ENCODE measurements around the gene CD300LB.

DNA sequence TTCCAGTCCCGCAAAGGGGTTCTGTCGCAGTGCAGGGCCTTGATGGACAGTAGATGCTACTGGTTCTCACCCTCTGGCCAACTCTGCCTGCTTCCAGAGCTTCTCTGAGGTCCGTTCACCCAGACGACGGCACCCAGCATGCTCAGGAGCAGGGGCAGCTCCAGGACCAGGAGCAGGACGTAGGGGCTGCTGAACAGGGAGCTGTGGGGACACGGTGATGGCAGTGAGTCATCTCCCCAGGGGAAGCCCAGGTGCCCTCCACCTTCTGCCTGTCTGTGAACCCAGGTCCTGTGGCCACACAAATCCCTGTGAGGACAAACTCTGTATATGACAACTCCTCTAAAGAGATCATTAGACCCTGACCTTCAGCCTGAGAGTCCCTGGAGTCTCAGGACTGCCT is 18.1 kb upstream of the CD300LB start:
- TF ChIP-seq, protein P1, sequence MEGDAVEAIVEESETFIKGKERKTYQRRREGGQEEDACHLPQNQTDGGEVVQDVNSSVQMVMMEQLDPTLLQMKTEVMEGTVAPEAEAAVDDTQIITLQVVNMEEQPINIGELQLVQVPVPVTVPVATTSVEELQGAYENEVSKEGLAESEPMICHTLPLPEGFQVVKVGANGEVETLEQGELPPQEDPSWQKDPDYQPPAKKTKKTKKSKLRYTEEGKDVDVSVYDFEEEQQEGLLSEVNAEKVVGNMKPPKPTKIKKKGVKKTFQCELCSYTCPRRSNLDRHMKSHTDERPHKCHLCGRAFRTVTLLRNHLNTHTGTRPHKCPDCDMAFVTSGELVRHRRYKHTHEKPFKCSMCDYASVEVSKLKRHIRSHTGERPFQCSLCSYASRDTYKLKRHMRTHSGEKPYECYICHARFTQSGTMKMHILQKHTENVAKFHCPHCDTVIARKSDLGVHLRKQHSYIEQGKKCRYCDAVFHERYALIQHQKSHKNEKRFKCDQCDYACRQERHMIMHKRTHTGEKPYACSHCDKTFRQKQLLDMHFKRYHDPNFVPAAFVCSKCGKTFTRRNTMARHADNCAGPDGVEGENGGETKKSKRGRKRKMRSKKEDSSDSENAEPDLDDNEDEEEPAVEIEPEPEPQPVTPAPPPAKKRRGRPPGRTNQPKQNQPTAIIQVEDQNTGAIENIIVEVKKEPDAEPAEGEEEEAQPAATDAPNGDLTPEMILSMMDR (IDR thresholded peaks at IDR 0.05): no peak
- TF ChIP-seq, protein P2, sequence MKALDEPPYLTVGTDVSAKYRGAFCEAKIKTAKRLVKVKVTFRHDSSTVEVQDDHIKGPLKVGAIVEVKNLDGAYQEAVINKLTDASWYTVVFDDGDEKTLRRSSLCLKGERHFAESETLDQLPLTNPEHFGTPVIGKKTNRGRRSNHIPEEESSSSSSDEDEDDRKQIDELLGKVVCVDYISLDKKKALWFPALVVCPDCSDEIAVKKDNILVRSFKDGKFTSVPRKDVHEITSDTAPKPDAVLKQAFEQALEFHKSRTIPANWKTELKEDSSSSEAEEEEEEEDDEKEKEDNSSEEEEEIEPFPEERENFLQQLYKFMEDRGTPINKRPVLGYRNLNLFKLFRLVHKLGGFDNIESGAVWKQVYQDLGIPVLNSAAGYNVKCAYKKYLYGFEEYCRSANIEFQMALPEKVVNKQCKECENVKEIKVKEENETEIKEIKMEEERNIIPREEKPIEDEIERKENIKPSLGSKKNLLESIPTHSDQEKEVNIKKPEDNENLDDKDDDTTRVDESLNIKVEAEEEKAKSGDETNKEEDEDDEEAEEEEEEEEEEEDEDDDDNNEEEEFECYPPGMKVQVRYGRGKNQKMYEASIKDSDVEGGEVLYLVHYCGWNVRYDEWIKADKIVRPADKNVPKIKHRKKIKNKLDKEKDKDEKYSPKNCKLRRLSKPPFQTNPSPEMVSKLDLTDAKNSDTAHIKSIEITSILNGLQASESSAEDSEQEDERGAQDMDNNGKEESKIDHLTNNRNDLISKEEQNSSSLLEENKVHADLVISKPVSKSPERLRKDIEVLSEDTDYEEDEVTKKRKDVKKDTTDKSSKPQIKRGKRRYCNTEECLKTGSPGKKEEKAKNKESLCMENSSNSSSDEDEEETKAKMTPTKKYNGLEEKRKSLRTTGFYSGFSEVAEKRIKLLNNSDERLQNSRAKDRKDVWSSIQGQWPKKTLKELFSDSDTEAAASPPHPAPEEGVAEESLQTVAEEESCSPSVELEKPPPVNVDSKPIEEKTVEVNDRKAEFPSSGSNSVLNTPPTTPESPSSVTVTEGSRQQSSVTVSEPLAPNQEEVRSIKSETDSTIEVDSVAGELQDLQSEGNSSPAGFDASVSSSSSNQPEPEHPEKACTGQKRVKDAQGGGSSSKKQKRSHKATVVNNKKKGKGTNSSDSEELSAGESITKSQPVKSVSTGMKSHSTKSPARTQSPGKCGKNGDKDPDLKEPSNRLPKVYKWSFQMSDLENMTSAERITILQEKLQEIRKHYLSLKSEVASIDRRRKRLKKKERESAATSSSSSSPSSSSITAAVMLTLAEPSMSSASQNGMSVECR (CRISPR knock-in tag; IDR thresholded peaks at IDR 0.05; ENCODE audit: borderline replicate concordance): no peak
- TF ChIP-seq, protein P3, sequence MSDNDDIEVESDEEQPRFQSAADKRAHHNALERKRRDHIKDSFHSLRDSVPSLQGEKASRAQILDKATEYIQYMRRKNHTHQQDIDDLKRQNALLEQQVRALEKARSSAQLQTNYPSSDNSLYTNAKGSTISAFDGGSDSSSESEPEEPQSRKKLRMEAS (CRISPR knock-in tag; IDR thresholded peaks at IDR 0.05): no peak
- TF ChIP-seq RELA (CRISPR knock-in tag; IDR thresholded peaks at IDR 0.05; ENCODE audit: borderline replicate concordance) (no peak), FOXK1 (CRISPR knock-in tag; IDR thresholded peaks at IDR 0.05) (no peak), SP1 (CRISPR knock-in tag; conservative IDR thresholded peaks at IDR 0.05) (no peak), GABPB1 (CRISPR knock-in tag; IDR thresholded peaks at IDR 0.05) (no peak), TEAD4 (CRISPR knock-in tag; IDR thresholded peaks at IDR 0.05) (no peak)
- TF ChIP-seq, protein P4, sequence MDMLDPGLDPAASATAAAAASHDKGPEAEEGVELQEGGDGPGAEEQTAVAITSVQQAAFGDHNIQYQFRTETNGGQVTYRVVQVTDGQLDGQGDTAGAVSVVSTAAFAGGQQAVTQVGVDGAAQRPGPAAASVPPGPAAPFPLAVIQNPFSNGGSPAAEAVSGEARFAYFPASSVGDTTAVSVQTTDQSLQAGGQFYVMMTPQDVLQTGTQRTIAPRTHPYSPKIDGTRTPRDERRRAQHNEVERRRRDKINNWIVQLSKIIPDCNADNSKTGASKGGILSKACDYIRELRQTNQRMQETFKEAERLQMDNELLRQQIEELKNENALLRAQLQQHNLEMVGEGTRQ (CRISPR knock-in tag; IDR thresholded peaks at IDR 0.05): no peak
- TF ChIP-seq, protein P5, sequence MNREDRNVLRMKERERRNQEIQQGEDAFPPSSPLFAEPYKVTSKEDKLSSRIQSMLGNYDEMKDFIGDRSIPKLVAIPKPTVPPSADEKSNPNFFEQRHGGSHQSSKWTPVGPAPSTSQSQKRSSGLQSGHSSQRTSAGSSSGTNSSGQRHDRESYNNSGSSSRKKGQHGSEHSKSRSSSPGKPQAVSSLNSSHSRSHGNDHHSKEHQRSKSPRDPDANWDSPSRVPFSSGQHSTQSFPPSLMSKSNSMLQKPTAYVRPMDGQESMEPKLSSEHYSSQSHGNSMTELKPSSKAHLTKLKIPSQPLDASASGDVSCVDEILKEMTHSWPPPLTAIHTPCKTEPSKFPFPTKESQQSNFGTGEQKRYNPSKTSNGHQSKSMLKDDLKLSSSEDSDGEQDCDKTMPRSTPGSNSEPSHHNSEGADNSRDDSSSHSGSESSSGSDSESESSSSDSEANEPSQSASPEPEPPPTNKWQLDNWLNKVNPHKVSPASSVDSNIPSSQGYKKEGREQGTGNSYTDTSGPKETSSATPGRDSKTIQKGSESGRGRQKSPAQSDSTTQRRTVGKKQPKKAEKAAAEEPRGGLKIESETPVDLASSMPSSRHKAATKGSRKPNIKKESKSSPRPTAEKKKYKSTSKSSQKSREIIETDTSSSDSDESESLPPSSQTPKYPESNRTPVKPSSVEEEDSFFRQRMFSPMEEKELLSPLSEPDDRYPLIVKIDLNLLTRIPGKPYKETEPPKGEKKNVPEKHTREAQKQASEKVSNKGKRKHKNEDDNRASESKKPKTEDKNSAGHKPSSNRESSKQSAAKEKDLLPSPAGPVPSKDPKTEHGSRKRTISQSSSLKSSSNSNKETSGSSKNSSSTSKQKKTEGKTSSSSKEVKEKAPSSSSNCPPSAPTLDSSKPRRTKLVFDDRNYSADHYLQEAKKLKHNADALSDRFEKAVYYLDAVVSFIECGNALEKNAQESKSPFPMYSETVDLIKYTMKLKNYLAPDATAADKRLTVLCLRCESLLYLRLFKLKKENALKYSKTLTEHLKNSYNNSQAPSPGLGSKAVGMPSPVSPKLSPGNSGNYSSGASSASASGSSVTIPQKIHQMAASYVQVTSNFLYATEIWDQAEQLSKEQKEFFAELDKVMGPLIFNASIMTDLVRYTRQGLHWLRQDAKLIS (CRISPR knock-in tag; IDR thresholded peaks at IDR 0.05; ENCODE audit: borderline replicate concordance): no peak
- TF ChIP-seq, protein P6, sequence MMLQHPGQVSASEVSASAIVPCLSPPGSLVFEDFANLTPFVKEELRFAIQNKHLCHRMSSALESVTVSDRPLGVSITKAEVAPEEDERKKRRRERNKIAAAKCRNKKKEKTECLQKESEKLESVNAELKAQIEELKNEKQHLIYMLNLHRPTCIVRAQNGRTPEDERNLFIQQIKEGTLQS (CRISPR knock-in tag; conservative IDR thresholded peaks at IDR 0.05): no peak
- TF ChIP-seq, protein P7, sequence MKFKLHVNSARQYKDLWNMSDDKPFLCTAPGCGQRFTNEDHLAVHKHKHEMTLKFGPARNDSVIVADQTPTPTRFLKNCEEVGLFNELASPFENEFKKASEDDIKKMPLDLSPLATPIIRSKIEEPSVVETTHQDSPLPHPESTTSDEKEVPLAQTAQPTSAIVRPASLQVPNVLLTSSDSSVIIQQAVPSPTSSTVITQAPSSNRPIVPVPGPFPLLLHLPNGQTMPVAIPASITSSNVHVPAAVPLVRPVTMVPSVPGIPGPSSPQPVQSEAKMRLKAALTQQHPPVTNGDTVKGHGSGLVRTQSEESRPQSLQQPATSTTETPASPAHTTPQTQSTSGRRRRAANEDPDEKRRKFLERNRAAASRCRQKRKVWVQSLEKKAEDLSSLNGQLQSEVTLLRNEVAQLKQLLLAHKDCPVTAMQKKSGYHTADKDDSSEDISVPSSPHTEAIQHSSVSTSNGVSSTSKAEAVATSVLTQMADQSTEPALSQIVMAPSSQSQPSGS (CRISPR knock-in tag; IDR thresholded peaks at IDR 0.05; ENCODE audit: borderline replicate concordance, low read depth): no peak
